Endothelial cell of umbilical vein (primary cell): ENCODE data around the gene PLEKHA4. TPM values are rescaled to one million over a fixed set of nuclear protein-coding genes. Genes with fewer than 3 reads are reported as not detected.

Experiments
- BruUV-seq: library from RNA; stranded (reverse); fragments of 400-500 nt; replicated peaks from 2 replicates; lab custom pipeline; 2021; lab: Mats Ljungman, UMichigan
- CTCF ChIA-PET: fragments of 300-600, 350-600 bp; sonication (Branson Sonifier 250); formaldehyde crosslinking; loops from one replicate; lab custom pipeline; 2021; ENCODE audit warnings: antibody characterized with exemption, inconsistent platforms; lab: Charles Lee
- POLR2A ChIA-PET: fragments of 300-600, 350-600 bp; sonication (Branson Sonifier 250); formaldehyde crosslinking; loops from one replicate; lab custom pipeline; 2021; ENCODE audit warnings: antibody characterized with exemption, inconsistent platforms; lab: Charles Lee
- DNase-seq: peaks from one replicate; pipeline ENCODE4 v3.0.0-alpha.2; 2011; ENCODE audit warnings: low read depth, low spot score
- FAIRE-seq: peaks from 2 replicates; lab custom pipeline; 2011; peaks lifted over from hg19 to GRCh38; lab: Jason Lieb, UNC
- H2AFZ ChIP-seq: 2 replicates; pipeline ENCODE4 v1.6.0; 2012; ENCODE audit warnings: low read depth, low read length, control low read depth, inconsistent platforms
- H3K27ac ChIP-seq: 2 replicates; pipeline ENCODE4 v1.5.1; 2011; ENCODE audit warnings: low read depth, mild to moderate bottlenecking, control low read depth, low read length, moderate library complexity; ENCODE audit not compliant: insufficient read depth
- H3K27me3 ChIP-seq, 2 experiments: 2 replicates each; pipeline versions ENCODE4 v1.6.0 to v1.6.1; 2011; ENCODE audit warnings: low read length in 2 of 2, mixed read lengths in 1 of 2; ENCODE audit not compliant: control insufficient read depth in 2 of 2, insufficient read depth in 2 of 2
- H3K36me3 ChIP-seq, 2 experiments: 2 replicates in 1 of 2; 3 replicates in 1 of 2; pipeline ENCODE4 v1.5.1; 2011; ENCODE audit warnings: low read length in 2 of 2, mild to moderate bottlenecking in 1 of 2, moderate library complexity in 1 of 2; ENCODE audit not compliant: control insufficient read depth in 2 of 2, insufficient read depth in 2 of 2; ENCODE audit errors: extremely low read depth in 1 of 2
- H3K4me1 ChIP-seq: 3 replicates; pipeline ENCODE4 v1.5.1; 2011; ENCODE audit warnings: mild to moderate bottlenecking, low read length; ENCODE audit not compliant: control insufficient read depth, insufficient read depth; ENCODE audit errors: extremely low read depth
- H3K4me2 ChIP-seq: 2 replicates; pipeline ENCODE4 v1.6.1; 2011; ENCODE audit warnings: low read length, control low read depth, mixed read lengths; ENCODE audit not compliant: insufficient read depth
- H3K4me3 ChIP-seq, 3 experiments: fragments of 200-600 bp in 1 of 3; sonication (generic), shearing (Covaris generic) in 1 of 3; replicated peaks in 1 of 3; 2 replicates each; pipeline ENCODE4 v1.5.1; 2011 to 2016; ENCODE audit warnings: control low read depth in 3 of 3, low read length in 3 of 3, mild to moderate bottlenecking in 2 of 3, inconsistent platforms in 1 of 3, low read depth in 1 of 3, moderate library complexity in 1 of 3; ENCODE audit not compliant: insufficient read depth in 1 of 3
- H3K79me2 ChIP-seq: 2 replicates; pipeline ENCODE4 v1.6.0; 2012; ENCODE audit warnings: low read length, inconsistent platforms; ENCODE audit not compliant: control insufficient read depth, insufficient read depth
- H3K9ac ChIP-seq: replicated peaks from 2 replicates; pipeline ENCODE3; 2011; ENCODE audit warnings: low read length, control low read depth; ENCODE audit not compliant: insufficient read depth; ENCODE audit errors: extremely low read depth
- H3K9me1 ChIP-seq: replicated peaks from 3 replicates; pipeline ENCODE4 v1.6.0; 2011; ENCODE audit warnings: mild to moderate bottlenecking, low read length; ENCODE audit not compliant: control insufficient read depth, insufficient read depth; ENCODE audit errors: extremely low read depth
- H3K9me3 ChIP-seq: replicated peaks from 2 replicates; pipeline ENCODE4 v1.5.1; 2012; ENCODE audit warnings: low read length, inconsistent platforms; ENCODE audit not compliant: control insufficient read depth, insufficient read depth
- H4K20me1 ChIP-seq: replicated peaks from 2 replicates; pipeline ENCODE3; 2011; ENCODE audit warnings: mild to moderate bottlenecking, low read length; ENCODE audit not compliant: control insufficient read depth, insufficient read depth; ENCODE audit errors: extremely low read depth
- EZH2 ChIP-seq: IDR thresholded peaks from 2 replicates; pipeline ENCODE4 v1.6.1; 2012; ENCODE audit warnings: borderline replicate concordance, low read depth, mild to moderate bottlenecking, moderate library complexity, low read length, inconsistent platforms; ENCODE audit not compliant: severe bottlenecking
- FOS ChIP-seq: IDR thresholded peaks from 2 replicates; pipeline ENCODE4 v1.6.1; 2011; ENCODE audit warnings: mild to moderate bottlenecking, low read length, moderate library complexity, borderline replicate concordance; ENCODE audit not compliant: insufficient read depth
- GATA2 ChIP-seq: IDR thresholded peaks from 2 replicates; pipeline ENCODE4 v1.7.0; 2011; ENCODE audit warnings: low read depth, mild to moderate bottlenecking, moderate library complexity, mixed read lengths, low read length; ENCODE audit not compliant: insufficient read length, insufficient read depth
- JUN ChIP-seq: IDR thresholded peaks from 2 replicates; pipeline ENCODE4 v1.6.1; 2011; ENCODE audit warnings: borderline replicate concordance, low read depth; ENCODE audit not compliant: insufficient read length, insufficient read depth
- MAX ChIP-seq: IDR thresholded peaks from 2 replicates; pipeline ENCODE4 v1.6.1; 2011; ENCODE audit not compliant: insufficient read depth, insufficient read length
- MYC ChIP-seq: IDR thresholded peaks from one replicate; pipeline ENCODE4 v1.6.1; 2011; ENCODE audit warnings: mild to moderate bottlenecking, low read depth, low read length
- POLR2A ChIP-seq: IDR thresholded peaks from 2 replicates; pipeline ENCODE4 v1.6.1; 2012; ENCODE audit warnings: low read depth, mild to moderate bottlenecking, control low read depth, low read length
- POLR2AphosphoS5 ChIP-seq: IDR thresholded peaks from 2 replicates; pipeline ENCODE4 v1.6.1; 2012; ENCODE audit warnings: low read depth, mild to moderate bottlenecking, control low read depth, low read length, moderate library complexity; ENCODE audit not compliant: insufficient read depth
- dilution Hi-C: fragments of 300-500 bp; cut with MboI; formaldehyde crosslinking; loops from one replicate; pipeline ENCODE4 v1.15.0; 2019; ENCODE audit warnings: low sequenced_read_pairs; ENCODE audit not compliant: extremely low pct_ligation_motif_present
- intact Hi-C: fragments of 100-400 bp; cut with micrococcal nuclease; formaldehyde crosslinking; loops from one replicate; pipeline ENCODE4 v1.10.0; 2022
- polyA plus RNA-seq, 4 experiments: library from polyadenylated mRNA; depleted of rRNA in 3 of 4; stranded (reverse) in 3 of 4; unstranded in 1 of 4; fragments of >200 nt; gene quantifications; 2 replicates each; pipeline versions ENCODE4 v1.2.1 to v1.2.3, GENCODE V29; 2011 to 2012; ENCODE audit warnings: missing spikeins in 1 of 4
- total RNA-seq: library from RNA; stranded (reverse); gene quantifications from 2 replicates; pipeline ENCODE4 v1.2.3, GENCODE V29; 2021
- TF ChIP-seq, protein P1 (sequence below), 2 donors: IDR thresholded peaks; 1 replicate in 1 of 2; 2 replicates in 1 of 2; pipeline ENCODE4 v1.5.1; 2011; ENCODE audit warnings: low read length in 2 of 2, mild to moderate bottlenecking in 2 of 2, moderate library complexity in 2 of 2, control low read depth in 1 of 2, inconsistent platforms in 1 of 2, low read depth in 1 of 2; ENCODE audit not compliant: insufficient read depth in 1 of 2; ENCODE audit errors: extremely low read depth in 1 of 2

PLEKHA4 gene
- total and polyA plus RNA-seq, 2 donors (not counting 3 experiments of a cell fraction or from before 2014, with no cell fraction given): 4.5 to 10.1 TPM

DNA sequence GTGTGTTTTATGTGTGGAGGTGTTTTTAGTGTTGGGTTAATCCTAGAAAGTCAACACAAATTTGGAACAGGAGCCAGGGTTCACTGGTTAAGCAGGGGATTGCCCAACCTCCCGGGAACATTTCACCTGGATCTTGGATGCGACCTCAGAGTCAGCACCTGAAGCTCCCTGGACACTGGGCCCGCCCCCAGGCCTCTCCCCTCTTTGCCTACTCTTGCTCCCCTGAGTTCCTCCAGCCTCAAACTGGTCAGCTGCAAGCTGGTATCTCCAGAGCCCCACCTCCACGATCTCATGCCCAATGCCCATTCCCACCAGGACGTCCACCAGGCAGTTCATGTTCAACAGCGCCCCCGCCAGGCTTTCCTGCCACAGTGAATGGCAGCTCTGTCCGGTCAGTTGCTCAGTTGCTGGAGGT lies 41.8 kb downstream of the PLEKHA4 start:
- H4K20me1 ChIP-seq: no peaks in the 10 kb centered on the region
- ChIA-PET CTCF (interaction anchor here (0.6 to 2.7 kb wide), 4 partner anchors 9 to 54 kb away, joined by 3 to 14 read pairs (median 8); partner anchors contain the start of gene HSD17B14), POLR2A (interaction anchor here (0.6 kb wide), 1 partner anchor 38 kb away, joined by 8 read pairs; no protein-coding TSS in a partner anchor)
- H3K9me3 ChIP-seq: no peaks in the 10 kb centered on the region
- dilution Hi-C loops: no loop called here
- DNase-seq: no peak
- H3K27me3 ChIP-seq: no peaks in the 10 kb centered on the region
- H2AFZ ChIP-seq: no peak overlapping the region
- no peaks in the 10 kb centered on the region for H3K9me1 ChIP-seq
- no peak overlapping the region for H3K4me3 ChIP-seq
- intact Hi-C loops: no loop called here
- no peak overlapping the region for H3K4me2 ChIP-seq
- H3K9ac ChIP-seq: no peak overlapping the region
- no peaks in the 10 kb centered on the region for H3K4me1 ChIP-seq
- H3K27ac ChIP-seq: no peak overlapping the region
- no peaks in the 10 kb centered on the region for H3K36me3 ChIP-seq
- BruUV-seq: no TSS peak
- no peaks in the 10 kb centered on the region for H3K79me2 ChIP-seq
- TF ChIP-seq POLR2A: no peak
- TF ChIP-seq FOS: no peak
- no peak for TF ChIP-seq GATA2
- no peak for TF ChIP-seq MAX
- TF ChIP-seq POLR2AphosphoS5: no peak
- TF ChIP-seq EZH2: no peak
- TF ChIP-seq MYC: no peak
- TF ChIP-seq, protein P1, sequence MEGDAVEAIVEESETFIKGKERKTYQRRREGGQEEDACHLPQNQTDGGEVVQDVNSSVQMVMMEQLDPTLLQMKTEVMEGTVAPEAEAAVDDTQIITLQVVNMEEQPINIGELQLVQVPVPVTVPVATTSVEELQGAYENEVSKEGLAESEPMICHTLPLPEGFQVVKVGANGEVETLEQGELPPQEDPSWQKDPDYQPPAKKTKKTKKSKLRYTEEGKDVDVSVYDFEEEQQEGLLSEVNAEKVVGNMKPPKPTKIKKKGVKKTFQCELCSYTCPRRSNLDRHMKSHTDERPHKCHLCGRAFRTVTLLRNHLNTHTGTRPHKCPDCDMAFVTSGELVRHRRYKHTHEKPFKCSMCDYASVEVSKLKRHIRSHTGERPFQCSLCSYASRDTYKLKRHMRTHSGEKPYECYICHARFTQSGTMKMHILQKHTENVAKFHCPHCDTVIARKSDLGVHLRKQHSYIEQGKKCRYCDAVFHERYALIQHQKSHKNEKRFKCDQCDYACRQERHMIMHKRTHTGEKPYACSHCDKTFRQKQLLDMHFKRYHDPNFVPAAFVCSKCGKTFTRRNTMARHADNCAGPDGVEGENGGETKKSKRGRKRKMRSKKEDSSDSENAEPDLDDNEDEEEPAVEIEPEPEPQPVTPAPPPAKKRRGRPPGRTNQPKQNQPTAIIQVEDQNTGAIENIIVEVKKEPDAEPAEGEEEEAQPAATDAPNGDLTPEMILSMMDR (IDR thresholded peaks at IDR 0.05; ENCODE audit: extremely low read depth in 1 of 2, insufficient read depth in 1 of 2, low read depth in 1 of 2, low read length in 2 of 2): no peak
- no peak for TF ChIP-seq JUN
- no peak for FAIRE-seq
